Psoas muscle (tissue), 8 donors: ENCODE measurements around the gene GRIA1. TPM values are rescaled to one million over a fixed set of nuclear protein-coding genes. Genes with fewer than 3 reads are reported as not detected.

Experiments
- ATAC-seq, 4 donors: fragments of 200-7000 bp; cut with Tn5 transposase; one replicate each; pipeline ENCODE4 v1.9.1; 2020; ENCODE audit warnings: moderate library complexity in 3 of 4, mild to moderate bottlenecking in 2 of 4
- DNase-seq, 2 donors: peaks; one replicate each; pipeline ENCODE4 v3.0.0-alpha.2; 2020
- H3K27ac ChIP-seq: fragments of 200-600 bp; one replicate; pipeline ENCODE4 v1.8.0; 2022
- H3K27me3 ChIP-seq, 3 donors: fragments of 200-600 bp in 1 of 3; one replicate each; pipeline versions ENCODE4 v1.6.1 to v1.8.0; 2013 to 2022; ENCODE audit warnings: low read length in 2 of 3, mild to moderate bottlenecking in 2 of 3, moderate library complexity in 1 of 3; ENCODE audit not compliant: insufficient read depth in 3 of 3
- H3K36me3 ChIP-seq, 2 donors: fragments of 200-600 bp in 1 of 2; one replicate each; pipeline versions ENCODE4 v1.6.1 to v1.8.0; 2013 to 2022; ENCODE audit warnings: low read depth in 1 of 2, mild to moderate bottlenecking in 1 of 2, moderate library complexity in 1 of 2; ENCODE audit not compliant: insufficient read depth in 1 of 2
- H3K4me1 ChIP-seq: fragments of 200-600 bp; one replicate; pipeline ENCODE4 v1.8.0; 2022
- H3K4me3 ChIP-seq: fragments of 200-600 bp; one replicate; pipeline ENCODE4 v1.8.0; 2022; ENCODE audit warnings: mild to moderate bottlenecking
- H3K9me3 ChIP-seq: fragments of 200-600 bp; one replicate; pipeline ENCODE4 v1.8.0; 2022
- WGBS, 3 donors: extraction: QIAGEN DNeasy Blood & Tissue Kit; methylation state at CpG; one replicate each; pipeline versions ENCODE4 v1.1.6 to v1.1.7; 2013; 5-methylcytosine and 5-hydroxymethylcytosine counted together
- intact Hi-C, 2 donors: fragments of 100-400 bp; cut with DNase I; formaldehyde crosslinking; loops; one replicate each; pipeline versions ENCODE4 v1.11.0 to v1.14.2; 2022
- polyA plus RNA-seq, 3 donors: library from polyadenylated mRNA; stranded (reverse); fragments of 200-250 nt; gene quantifications; one replicate each; pipeline ENCODE4 v1.2.3, GENCODE V29; 2013
- total RNA-seq, 4 donors: library from RNA; stranded (reverse); fragmentation: NEBNext Ultra II Directional in 2 of 4; extraction: Animal tissue kit (Norgen Biotek cat#: 25700) in 2 of 4; gene quantifications; one replicate each; pipeline versions ENCODE4 v1.2.1 to v1.2.4, GENCODE V29; 2021 to 2023
- TF ChIP-seq, protein P1 (sequence below): fragments of 200-600 bp; IDR thresholded peaks from one replicate; pipeline ENCODE4 v1.8.0; 2022; ENCODE audit warnings: antibody characterized with exemption
- donor health status: healthy with polysubstance abuse.
- donor health status: DM: no; HTN: no; CAD: no; lungs with moderate emphysema.
- donor health status: Bipolar disorder and iron deficiency.
- donor health status: healthy.
- donor health status: DM: yes; HTN: yes; CAD: no.
- donor health status: DM: no; HTN: no; CAD: no.
- donor health status: DM: no; HTN: no; CAD: no.
- donor health status: DM: yes; HTN: yes; CAD: no.

The GRIA1 gene
- total and polyA plus RNA-seq, 7 donors = 0.03 to 0.49 (median 0.28) TPM; not detected in 2

DNA sequence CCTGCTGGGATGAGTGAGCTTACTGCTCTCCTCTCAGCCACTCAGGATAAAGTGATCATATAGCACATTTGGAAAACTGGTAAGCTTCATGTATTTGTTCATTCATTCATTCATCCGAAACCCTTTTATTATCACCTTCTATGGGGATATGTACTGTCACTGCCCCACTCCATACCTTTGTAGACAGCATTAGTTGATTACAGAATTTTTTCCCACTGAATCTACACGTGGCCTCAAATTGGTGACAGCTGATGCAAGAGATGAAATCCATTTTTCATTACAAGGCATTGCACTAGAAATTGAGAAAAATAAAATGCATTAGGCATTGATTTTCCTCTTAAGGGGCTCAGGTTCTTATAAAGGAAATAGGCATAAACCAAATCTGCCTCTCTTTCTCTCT lies 9.7 kb downstream of the GRIA1 start:
- no peak overlapping the region for H3K27ac ChIP-seq
- TF ChIP-seq, protein P1, sequence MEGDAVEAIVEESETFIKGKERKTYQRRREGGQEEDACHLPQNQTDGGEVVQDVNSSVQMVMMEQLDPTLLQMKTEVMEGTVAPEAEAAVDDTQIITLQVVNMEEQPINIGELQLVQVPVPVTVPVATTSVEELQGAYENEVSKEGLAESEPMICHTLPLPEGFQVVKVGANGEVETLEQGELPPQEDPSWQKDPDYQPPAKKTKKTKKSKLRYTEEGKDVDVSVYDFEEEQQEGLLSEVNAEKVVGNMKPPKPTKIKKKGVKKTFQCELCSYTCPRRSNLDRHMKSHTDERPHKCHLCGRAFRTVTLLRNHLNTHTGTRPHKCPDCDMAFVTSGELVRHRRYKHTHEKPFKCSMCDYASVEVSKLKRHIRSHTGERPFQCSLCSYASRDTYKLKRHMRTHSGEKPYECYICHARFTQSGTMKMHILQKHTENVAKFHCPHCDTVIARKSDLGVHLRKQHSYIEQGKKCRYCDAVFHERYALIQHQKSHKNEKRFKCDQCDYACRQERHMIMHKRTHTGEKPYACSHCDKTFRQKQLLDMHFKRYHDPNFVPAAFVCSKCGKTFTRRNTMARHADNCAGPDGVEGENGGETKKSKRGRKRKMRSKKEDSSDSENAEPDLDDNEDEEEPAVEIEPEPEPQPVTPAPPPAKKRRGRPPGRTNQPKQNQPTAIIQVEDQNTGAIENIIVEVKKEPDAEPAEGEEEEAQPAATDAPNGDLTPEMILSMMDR = no peak
- no peak for ATAC-seq
- H3K27me3 ChIP-seq = no peaks in the 10 kb centered on the region
- H3K4me3 ChIP-seq = no peak overlapping the region
- H3K9me3 ChIP-seq = no peaks in the 10 kb centered on the region
- DNase-seq = no peak
- no peaks in the 10 kb centered on the region for H3K36me3 ChIP-seq
- intact Hi-C loops = no loop called here
- H3K4me1 ChIP-seq = no peaks in the 10 kb centered on the region
- WGBS, 3 donors = 65 to 69% (median 67%) methylated on average over 2 of the region's 2 CpGs

GRCh38 chr5:153504726-153505125 lies 14.3 kb downstream of the GRIA1 start:
- intact Hi-C loops = no loop called here
- WGBS, 3 donors = 82 to 84% (median 84%) methylated on average over 3 of the region's 3 CpGs

GRCh38 chr5:153508700-153509099 lies 18.2 kb downstream of the GRIA1 start:
- Histone ChIP-seq H3K9me3 (no peaks in the 10 kb centered on the region), H3K36me3 (no peaks in the 10 kb centered on the region), H3K27ac (no peak overlapping the region), H3K4me1 (no peaks in the 10 kb centered on the region), H3K27me3 (no peaks in the 10 kb centered on the region), H3K4me3 (no peak overlapping the region)
- TF ChIP-seq, protein P1 = no peak
- DNase-seq = no peak
- ATAC-seq = no peak
- intact Hi-C loops = no loop called here
- whole genome bisulfite sequencing, 3 donors = 63 to 92% (median 76%) methylated on average over 1 of the region's 1 CpG

More at GRCh38 chr5:153504726-153505125, 14.3 kb downstream of the GRIA1 start:
- no peak overlapping the region for H3K27ac ChIP-seq
- no peak overlapping the region for H3K4me3 ChIP-seq
- ATAC-seq = no peak
- no peaks in the 10 kb centered on the region for H3K36me3 ChIP-seq
- H3K27me3 ChIP-seq = no peaks in the 10 kb centered on the region
- DNase-seq = no peak
- TF ChIP-seq, protein P1 = no peak
- H3K9me3 ChIP-seq = no peaks in the 10 kb centered on the region
- no peaks in the 10 kb centered on the region for H3K4me1 ChIP-seq

DNA sequence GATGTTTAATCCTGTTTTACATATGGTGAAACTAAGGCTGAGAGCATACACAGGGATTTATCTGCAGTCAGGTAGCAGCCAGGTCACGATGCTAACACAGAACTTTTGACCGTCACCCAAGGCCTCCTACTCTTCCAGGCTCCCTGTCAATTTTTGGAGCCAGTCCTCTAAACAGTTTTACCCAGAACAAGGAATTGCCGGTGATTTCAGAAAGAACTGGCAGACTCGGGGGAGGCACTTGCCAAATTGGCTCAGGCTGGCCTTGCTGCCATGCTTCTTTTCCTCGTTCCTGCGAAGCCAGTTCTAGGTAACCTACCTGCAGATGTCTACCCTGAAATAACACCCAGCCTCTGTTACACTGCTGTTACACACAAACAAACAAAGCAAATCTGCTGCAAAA lies 21.2 kb downstream of the GRIA1 start:
- H3K9me3 ChIP-seq = no peaks in the 10 kb centered on the region
- intact Hi-C loops = no loop called here
- no peak overlapping the region for H3K27ac ChIP-seq
- no peak overlapping the region for H3K4me3 ChIP-seq
- no peaks in the 10 kb centered on the region for H3K27me3 ChIP-seq
- H3K36me3 ChIP-seq = no peaks in the 10 kb centered on the region
- no peak for DNase-seq
- TF ChIP-seq, protein P1 = no peak
- H3K4me1 ChIP-seq = no peaks in the 10 kb centered on the region
- 56 to 57% (median 57%) methylated on average over 6 of the region's 6 CpGs for WGBS, 3 donors
- no peak for ATAC-seq

- Histone ChIP-seq H3K36me3 (no peaks in the 10 kb centered on the region), H3K4me3 (no peak overlapping the region), H3K27ac (no peak overlapping the region), H3K4me1 (no peaks in the 10 kb centered on the region), H3K27me3 (no peaks in the 10 kb centered on the region), H3K9me3 (no peaks in the 10 kb centered on the region)
- WGBS, 3 donors = 17 to 33% (median 17%) methylated on average over 4 of the region's 4 CpGs
- TF ChIP-seq, protein P1 = no peak
- ATAC-seq = no peak
- intact Hi-C loops = no loop called here
- no peak for DNase-seq
These were observed 22.7 kb downstream of the GRIA1 start for GRCh38 chr5:153513156-153513555.
